Fibroblast of villous mesenchyme (primary cell): ENCODE results near the gene PRDX4. TPM values are rescaled to one million over a fixed set of nuclear protein-coding genes. Genes with fewer than 3 reads are reported as not detected.
A peak's percentile ranks its signal among the peaks of the same experiment; 100 is the strongest.
"Not testable (repeated sequence)": the region's sequence is repeated elsewhere in the genome, so short reads cannot be mapped to it uniquely, and the experiment has no call there.

ENCODE experiments used
- DNase-seq: peaks from one replicate; pipeline ENCODE4 v3.0.0-alpha.2; 2010; ENCODE audit warnings: low read depth
- H3K4me3 ChIP-seq: 2 replicates; pipeline ENCODE4 v1.5.1; 2011; ENCODE audit warnings: low read depth, mild to moderate bottlenecking, low read length
- total RNA-seq: library from RNA; depleted of rRNA; stranded (reverse); fragments of >200 nt; gene quantifications from 2 replicates; pipeline ENCODE4 v1.2.3, GENCODE V29; 2012
- TF ChIP-seq, protein P1 (sequence below): IDR thresholded peaks from 2 replicates; pipeline ENCODE4 v1.5.1; 2012; ENCODE audit warnings: low read depth, mild to moderate bottlenecking, low read length; ENCODE audit not compliant: insufficient read depth

PRDX4 gene
- total RNA-seq, 1 donor: 160 TPM

DNA sequence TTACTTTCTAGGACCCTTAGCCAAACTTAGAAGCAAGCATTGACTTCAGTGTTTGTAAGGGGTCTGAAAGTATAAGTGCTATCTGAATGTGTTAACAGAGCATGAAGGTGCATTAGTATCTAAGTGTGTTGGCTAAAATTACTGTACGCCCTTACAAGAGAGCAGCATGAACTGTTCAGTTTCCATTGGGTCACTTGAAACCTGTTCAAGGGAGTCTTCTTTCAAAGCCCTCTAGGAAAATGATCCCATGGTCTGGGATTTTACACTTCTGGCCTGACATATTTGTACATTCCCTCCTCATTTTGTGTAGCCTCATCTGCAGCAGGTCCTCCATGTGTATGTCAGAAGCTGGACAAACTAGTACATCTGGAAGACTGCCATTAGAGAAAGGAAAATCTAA is 3.2 kb downstream of the PRDX4 start:
- no peak overlapping the region for H3K4me3 ChIP-seq
- DNase-seq: no peak
- TF ChIP-seq, protein P1, sequence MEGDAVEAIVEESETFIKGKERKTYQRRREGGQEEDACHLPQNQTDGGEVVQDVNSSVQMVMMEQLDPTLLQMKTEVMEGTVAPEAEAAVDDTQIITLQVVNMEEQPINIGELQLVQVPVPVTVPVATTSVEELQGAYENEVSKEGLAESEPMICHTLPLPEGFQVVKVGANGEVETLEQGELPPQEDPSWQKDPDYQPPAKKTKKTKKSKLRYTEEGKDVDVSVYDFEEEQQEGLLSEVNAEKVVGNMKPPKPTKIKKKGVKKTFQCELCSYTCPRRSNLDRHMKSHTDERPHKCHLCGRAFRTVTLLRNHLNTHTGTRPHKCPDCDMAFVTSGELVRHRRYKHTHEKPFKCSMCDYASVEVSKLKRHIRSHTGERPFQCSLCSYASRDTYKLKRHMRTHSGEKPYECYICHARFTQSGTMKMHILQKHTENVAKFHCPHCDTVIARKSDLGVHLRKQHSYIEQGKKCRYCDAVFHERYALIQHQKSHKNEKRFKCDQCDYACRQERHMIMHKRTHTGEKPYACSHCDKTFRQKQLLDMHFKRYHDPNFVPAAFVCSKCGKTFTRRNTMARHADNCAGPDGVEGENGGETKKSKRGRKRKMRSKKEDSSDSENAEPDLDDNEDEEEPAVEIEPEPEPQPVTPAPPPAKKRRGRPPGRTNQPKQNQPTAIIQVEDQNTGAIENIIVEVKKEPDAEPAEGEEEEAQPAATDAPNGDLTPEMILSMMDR: no peak

DNA sequence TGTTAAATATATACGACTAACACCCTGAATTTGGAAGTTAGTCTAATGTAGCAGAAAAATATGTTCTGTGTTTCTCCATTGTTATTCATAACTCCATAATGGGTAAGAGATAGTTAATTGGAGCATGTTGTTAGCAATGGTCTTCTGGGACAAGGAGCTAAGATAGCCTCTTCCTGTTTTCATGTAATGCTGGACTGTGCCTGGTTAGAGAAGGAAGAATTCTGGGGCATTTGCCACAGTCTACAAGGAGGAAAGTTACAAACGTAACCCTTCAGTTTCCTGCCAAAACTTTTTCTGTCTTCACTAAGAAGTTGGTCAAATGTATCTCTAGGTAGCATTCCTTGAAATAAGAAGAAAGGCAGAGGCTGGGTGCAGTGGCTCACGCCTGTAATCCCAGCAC is 5.8 kb downstream of the PRDX4 start:
- DNase-seq: no peak
- TF ChIP-seq, protein P1: no peak

DNA sequence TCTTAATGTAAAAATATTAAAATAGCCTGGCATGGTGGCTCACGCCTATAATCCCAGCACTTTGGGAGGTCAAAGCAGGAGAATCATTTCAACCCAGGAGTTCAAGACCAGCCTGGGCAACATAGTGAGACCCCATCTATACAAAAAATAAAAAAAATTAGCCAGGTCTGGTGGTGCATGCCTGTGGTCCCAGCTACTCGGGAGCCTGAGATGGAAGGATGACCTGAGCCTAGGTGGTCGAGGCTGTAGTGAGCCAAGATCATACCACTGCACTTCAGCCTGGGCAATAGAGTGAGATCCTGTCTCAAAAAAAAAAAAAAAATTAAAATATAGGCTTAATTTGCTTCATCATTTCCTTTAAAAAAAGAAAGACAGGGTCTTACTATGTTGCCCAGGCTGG is 9.2 kb downstream of the PRDX4 start:
- not testable (repeated sequence) for H3K4me3 ChIP-seq, DNase-seq

More for the DNA sequence above, 5.8 kb downstream of the PRDX4 start:
- H3K4me3 ChIP-seq: no peak overlapping the region

DNA sequence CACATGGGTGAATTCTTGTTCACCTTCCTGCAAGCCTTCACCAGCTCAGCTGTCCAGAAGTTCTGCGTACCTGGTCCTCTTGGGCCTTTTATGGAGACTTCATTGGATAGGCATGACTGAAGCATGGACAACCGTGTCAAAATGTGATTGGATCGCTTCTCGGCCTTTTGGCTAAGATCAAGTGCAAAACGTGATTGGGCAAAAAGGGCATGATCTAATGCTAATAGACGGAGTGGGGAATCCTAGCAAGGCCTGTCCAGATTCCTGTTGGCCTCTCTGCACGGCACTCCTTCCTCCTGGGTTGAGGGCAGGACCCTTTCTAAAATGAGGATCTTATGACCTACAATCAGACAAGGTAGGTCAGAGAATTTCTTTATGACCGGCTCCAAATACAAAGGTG is 24.9 kb downstream of the PRDX4 start:
- H3K4me3 ChIP-seq: no peak overlapping the region
- no peak for DNase-seq
- TF ChIP-seq, protein P1: no peak

DNA sequence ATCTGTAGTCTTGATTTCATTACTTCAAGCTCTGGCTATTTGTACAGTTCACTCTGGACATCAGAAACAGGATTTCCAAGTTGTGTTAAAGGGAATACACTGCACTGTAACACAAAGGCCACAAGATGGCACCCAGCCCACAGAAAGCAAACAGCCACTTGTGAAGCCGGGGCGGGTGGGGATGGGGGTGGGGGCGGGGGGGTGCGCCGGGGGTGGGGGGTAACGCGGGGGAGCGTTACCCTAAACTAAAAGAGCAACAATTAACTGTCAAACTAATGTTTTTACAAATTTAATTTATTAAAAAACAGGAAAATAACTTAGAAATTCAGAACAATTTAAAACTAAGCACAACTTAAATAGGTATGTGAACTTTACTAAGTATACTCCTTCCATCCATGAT is 27.3 kb downstream of the PRDX4 start:
- TF ChIP-seq, protein P1: peak; percentile 47
- no peak overlapping the region for H3K4me3 ChIP-seq
- DNase-seq: peak; percentile 56

DNA sequence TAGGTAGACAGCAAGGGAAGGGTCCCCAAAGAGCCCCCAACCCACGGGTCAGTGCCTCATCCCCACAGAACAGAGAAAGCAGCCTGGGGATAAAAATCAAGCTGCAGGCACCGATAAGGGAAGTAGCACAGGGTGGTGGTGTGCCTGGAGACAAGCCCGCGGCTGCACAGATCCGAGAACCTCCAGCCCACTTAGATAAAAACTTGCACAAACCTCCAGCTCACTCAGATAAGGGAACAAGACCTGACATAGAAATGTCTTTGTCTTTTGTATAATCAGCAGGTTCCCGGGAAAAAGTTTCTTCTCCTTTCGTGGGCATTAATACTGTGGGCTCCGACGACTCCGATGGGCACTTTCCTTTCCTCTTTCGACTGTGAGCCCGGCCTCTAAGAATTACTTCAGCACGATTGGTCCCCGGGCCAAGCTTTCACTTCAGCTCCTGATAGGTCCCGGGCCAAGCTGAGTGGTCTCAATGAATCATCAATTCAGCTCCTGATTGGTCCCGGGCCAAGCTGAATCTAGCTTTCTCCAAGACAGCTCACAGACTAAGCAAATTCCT is 32.4 kb downstream of the PRDX4 start:
- peak overlapping the region; percentile 35 for H3K4me3 ChIP-seq
- peak; percentile 34 for DNase-seq
- TF ChIP-seq, protein P1: no peak

DNA sequence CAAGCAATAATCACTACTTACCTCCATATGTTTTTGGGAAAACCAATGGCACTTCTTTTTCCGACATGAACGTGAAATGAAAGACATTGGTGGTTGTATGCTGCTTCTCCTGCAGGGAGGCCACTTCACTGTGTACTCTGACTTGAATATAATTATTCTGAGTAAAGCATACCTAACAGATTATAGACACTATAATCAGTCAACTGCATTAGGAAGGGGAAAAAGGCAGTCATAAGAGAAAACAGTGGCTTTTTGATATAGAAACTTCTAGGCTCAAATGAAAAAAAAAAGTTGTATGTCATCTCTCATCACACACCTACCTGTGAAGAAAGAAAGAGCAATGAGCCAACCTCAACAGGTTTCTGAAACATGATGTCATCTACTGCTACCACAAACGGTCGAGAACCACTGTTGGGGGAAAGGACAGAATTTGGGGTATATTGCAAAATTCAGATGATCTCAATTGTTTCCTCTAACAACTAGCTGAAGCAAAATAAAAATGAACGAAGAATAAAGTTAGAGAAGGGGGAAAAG is 37.4 kb downstream of the PRDX4 start:
- TF ChIP-seq, protein P1: no peak
- H3K4me3 ChIP-seq: no peak overlapping the region
- no peak for DNase-seq
